Neural progenitor cell (in vitro differentiated cells): ENCODE data around the gene BLOC1S3. TPM values are rescaled to one million over a fixed set of nuclear protein-coding genes. Genes with fewer than 3 reads are reported as not detected.

Source experiments
- DNase-seq: peaks from one replicate; pipeline ENCODE4 v3.0.0-alpha.2; 2016; ENCODE audit warnings: low spot score
- H2AFZ ChIP-seq: fragments of 200-600 bp; sonication (generic); replicated peaks from 2 replicates; pipeline ENCODE4 v1.6.1; 2016; ENCODE audit warnings: antibody characterized with exemption
- H3F3A ChIP-seq: fragments of 200-600 bp; sonication (generic); 2 replicates; pipeline ENCODE4 v1.6.1; 2016; ENCODE audit warnings: antibody characterized with exemption, low read depth
- H3K27ac ChIP-seq: fragments of 200-600 bp; sonication (generic); 2 replicates; pipeline ENCODE4 v1.5.1; 2016; ENCODE audit warnings: mild to moderate bottlenecking
- H3K27me3 ChIP-seq: fragments of 200-600 bp; sonication (generic); 2 replicates; pipeline ENCODE4 v1.6.1; 2016; ENCODE audit warnings: mild to moderate bottlenecking, moderate library complexity
- H3K36me3 ChIP-seq: fragments of 200-600 bp; sonication (generic); 2 replicates; pipeline ENCODE4 v1.5.1; 2016
- H3K4me1 ChIP-seq: fragments of 200-600 bp; sonication (generic); 2 replicates; pipeline ENCODE4 v1.6.1; 2016; ENCODE audit warnings: mixed run types
- H3K4me2 ChIP-seq: fragments of 200-600 bp; sonication (generic); 2 replicates; pipeline ENCODE4 v1.6.1; 2016
- H3K4me3 ChIP-seq: fragments of 200-600 bp; sonication (generic); 2 replicates; pipeline ENCODE4 v1.5.1; 2016
- H3K79me2 ChIP-seq: fragments of 200-600 bp; sonication (generic); 2 replicates; pipeline ENCODE4 v1.6.1; 2016; ENCODE audit warnings: low read depth
- H3K9ac ChIP-seq: fragments of 200-600 bp; sonication (generic); 2 replicates; pipeline ENCODE4 v1.6.1; 2016
- H3K9me3 ChIP-seq: fragments of 200-600 bp; sonication (generic); 2 replicates; pipeline ENCODE4 v1.5.1; 2016; ENCODE audit warnings: low read depth
- H4K20me1 ChIP-seq: fragments of 200-600 bp; sonication (generic); 2 replicates; pipeline ENCODE4 v1.6.1; 2016; ENCODE audit warnings: low read depth
- H3K27ac Mint-ChIP-seq: 3 replicates; pipeline ENCODE4 v1.8.0; 2021; ENCODE audit warnings: mixed read lengths
- H3K27me3 Mint-ChIP-seq: 2 replicates; pipeline ENCODE4 v1.8.0; 2022; ENCODE audit warnings: low read depth, mild to moderate bottlenecking, inconsistent platforms, moderate library complexity, mixed read lengths; ENCODE audit not compliant: insufficient read depth
- H3K36me3 Mint-ChIP-seq: 3 replicates; pipeline ENCODE4 v1.8.0; 2021; ENCODE audit warnings: mixed read lengths
- H3K4me1 Mint-ChIP-seq: 3 replicates; pipeline ENCODE4 v1.8.0; 2021; ENCODE audit warnings: mixed read lengths
- H3K4me3 Mint-ChIP-seq: 3 replicates; pipeline ENCODE4 v1.8.0; 2021; ENCODE audit warnings: mild to moderate bottlenecking, moderate library complexity, mixed read lengths
- H3K9me3 Mint-ChIP-seq: 3 replicates; pipeline ENCODE4 v1.8.0; 2020; ENCODE audit warnings: mixed read lengths
- CTCF ChIP-seq: fragments of 200-600 bp; sonication (generic); IDR thresholded peaks from 2 replicates; pipeline ENCODE4 v1.5.1; 2017; ENCODE audit warnings: antibody characterized with exemption, mild to moderate bottlenecking
- EZH2 ChIP-seq: fragments of 200-600 bp; sonication (generic); IDR thresholded peaks from 2 replicates; pipeline ENCODE4 v1.6.1; 2017; ENCODE audit warnings: antibody characterized with exemption, mild to moderate bottlenecking, moderate library complexity
- EZH2phosphoT487 ChIP-seq: fragments of 200-600 bp; sonication (generic); IDR thresholded peaks from 2 replicates; pipeline ENCODE4 v1.6.1; 2017; ENCODE audit warnings: antibody characterized with exemption
- total RNA-seq: library from RNA; depleted of rRNA; stranded (reverse); fragments of >200 nt; gene quantifications from 2 replicates; pipeline ENCODE4 v1.2.3, GENCODE V29; 2015; ENCODE audit warnings: low replicate concordance

Gene BLOC1S3
- total RNA-seq, 1 donor from 2014 or later = 2.0 TPM

- H3F3A ChIP-seq = no peaks in the 10 kb centered on the region
- peaks cover 7% of the 10 kb centered on the region for H3K36me3 Mint-ChIP-seq
- no peaks in the 10 kb centered on the region for H3K27me3 ChIP-seq
- H3K27me3 Mint-ChIP-seq = peaks cover 5% of the 10 kb centered on the region
- TF ChIP-seq EZH2phosphoT487 (no peak), CTCF (no peak), EZH2 (no peak)
- H3K4me3 ChIP-seq = no peak overlapping the region
- H3K9me3 Mint-ChIP-seq = no peaks in the 10 kb centered on the region
- H3K27ac Mint-ChIP-seq = no peak overlapping the region
- H3K4me2 ChIP-seq = no peak overlapping the region
- H4K20me1 ChIP-seq = peaks cover 28% of the 10 kb centered on the region
- DNase-seq = no peak
- no peaks in the 10 kb centered on the region for H3K36me3 ChIP-seq
- peaks cover 11% of the 10 kb centered on the region for H3K4me1 Mint-ChIP-seq
- no peak overlapping the region for H3K9ac ChIP-seq
- H3K4me1 ChIP-seq = peaks cover 9% of the 10 kb centered on the region
- H3K4me3 Mint-ChIP-seq = no peak overlapping the region
- no peak overlapping the region for H3K27ac ChIP-seq
- H3K9me3 ChIP-seq = no peaks in the 10 kb centered on the region
- no peak overlapping the region for H2AFZ ChIP-seq
- H3K79me2 ChIP-seq = peaks cover 12% of the 10 kb centered on the region
Observed at GRCh38 chr19:45141203-45141900, 37.2 kb upstream of the BLOC1S3 start.

- Histone ChIP-seq H3K9me3 (no peaks in the 10 kb centered on the region), H3K4me2 (no peak overlapping the region), H3K4me1 (peaks cover under 1% of the 10 kb centered on the region), H3K36me3 (no peaks in the 10 kb centered on the region), H3K4me3 (no peak overlapping the region), H3K27me3 (no peaks in the 10 kb centered on the region), H2AFZ (no peak overlapping the region), H3K9ac (no peak overlapping the region), H3F3A (no peaks in the 10 kb centered on the region), H4K20me1 (peaks cover 20% of the 10 kb centered on the region), H3K79me2 (peaks cover 7% of the 10 kb centered on the region), H3K27ac (no peak overlapping the region)
- Mint-ChIP-seq H3K27ac (no peak overlapping the region), H3K4me3 (no peak overlapping the region), H3K4me1 (peaks cover 7% of the 10 kb centered on the region), H3K9me3 (no peaks in the 10 kb centered on the region), H3K36me3 (peaks cover 7% of the 10 kb centered on the region), H3K27me3 (peaks cover 2% of the 10 kb centered on the region)
- no peak for DNase-seq
- TF ChIP-seq CTCF (no peak), EZH2 (no peak), EZH2phosphoT487 (no peak)
Observed at GRCh38 chr19:45142016-45142725, 36.4 kb upstream of the BLOC1S3 start.

- TF ChIP-seq EZH2phosphoT487 (no peak), CTCF (no peak), EZH2 (no peak)
- peaks cover 7% of the 10 kb centered on the region for H3K36me3 Mint-ChIP-seq
- H3K27me3 Mint-ChIP-seq = peaks cover 2% of the 10 kb centered on the region
- H3K4me1 Mint-ChIP-seq = peaks cover 4% of the 10 kb centered on the region
- H3K4me3 Mint-ChIP-seq = no peak overlapping the region
- no peak for DNase-seq
- H3K4me1 ChIP-seq = no peaks in the 10 kb centered on the region
- peaks cover 14% of the 10 kb centered on the region for H4K20me1 ChIP-seq
- H3K9me3 ChIP-seq = no peaks in the 10 kb centered on the region
- no peaks in the 10 kb centered on the region for H3F3A ChIP-seq
- no peak overlapping the region for H2AFZ ChIP-seq
- no peak overlapping the region for H3K9ac ChIP-seq
- H3K27ac Mint-ChIP-seq = peak overlapping the region; percentile 46
- H3K36me3 ChIP-seq = no peaks in the 10 kb centered on the region
- H3K9me3 Mint-ChIP-seq = no peaks in the 10 kb centered on the region
- no peak overlapping the region for H3K27ac ChIP-seq
- H3K4me2 ChIP-seq = no peak overlapping the region
- no peaks in the 10 kb centered on the region for H3K27me3 ChIP-seq
- no peak overlapping the region for H3K4me3 ChIP-seq
- H3K79me2 ChIP-seq = peaks cover 5% of the 10 kb centered on the region
Observed at GRCh38 chr19:45142726-45143110, 35.9 kb upstream of the BLOC1S3 start.
